Stimulated activated CD4-positive, alpha-beta T cell treated with anti-CD3 and anti-CD28 coated beads, Interleukin-2, amount 100 ng/mL, for 4 hours (primary cell): ENCODE measurements around the gene DHPS.
A peak's percentile ranks its signal among the peaks of the same experiment; 100 is the strongest.
"Not testable (repeated sequence)": the region's sequence is repeated elsewhere in the genome, so short reads cannot be mapped to it uniquely, and the experiment has no call there.

ENCODE experiments used
- DNase-seq: peaks from one replicate; pipeline ENCODE4 v3.0.0-alpha.2; 2020; ENCODE audit warnings: low read depth

Gene DHPS

DNA sequence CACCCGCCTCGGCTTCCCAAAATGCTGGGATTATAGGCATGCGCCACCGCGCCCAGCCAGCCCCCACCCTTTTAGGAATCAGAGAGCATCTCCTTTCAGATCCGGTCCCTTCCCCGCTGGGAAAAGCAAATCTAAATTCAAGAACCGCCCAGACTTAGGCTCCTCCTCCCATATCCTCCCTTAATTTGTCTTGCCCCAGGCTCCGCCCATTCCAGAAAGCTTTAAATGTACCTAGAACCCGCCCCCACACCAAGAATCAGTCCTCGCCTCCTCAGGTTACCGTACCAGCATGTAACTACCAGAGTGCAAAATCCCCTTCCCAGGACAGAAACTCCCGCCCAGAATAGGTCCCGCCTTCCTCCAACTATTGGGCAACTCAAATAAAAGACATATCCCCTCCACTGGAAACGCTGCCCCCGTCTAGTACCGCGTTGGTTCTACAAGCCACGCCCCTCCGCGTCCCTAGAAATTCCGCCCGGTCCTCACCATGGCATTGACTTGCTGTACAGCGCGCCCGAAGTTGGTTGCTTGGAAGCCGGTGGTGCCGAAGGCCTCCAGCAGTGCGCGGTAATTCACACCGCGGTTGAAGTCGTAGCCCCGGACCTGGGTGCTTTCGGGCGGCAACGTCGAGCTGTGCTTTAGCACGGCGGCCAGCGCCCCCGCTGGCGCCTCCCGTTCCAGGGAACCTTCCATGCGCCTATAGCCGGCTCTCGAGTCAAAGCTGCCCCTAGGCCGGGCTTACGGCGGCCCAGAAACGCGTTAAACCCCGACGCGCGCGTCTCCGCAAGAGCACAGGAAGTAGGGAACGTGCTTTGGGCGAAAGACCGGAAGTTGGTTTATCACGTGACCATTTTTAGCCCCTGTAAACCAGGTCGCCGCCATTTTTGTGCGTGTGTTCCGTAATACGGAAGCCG lies at the start of gene DHPS:
DHPS (minus strand) TSS at position 807 of the 914 bp plus-strand sequence; CDS start at position 693, 114 bp downstream.
- DNase-seq, result peak; percentile 89

DNA sequence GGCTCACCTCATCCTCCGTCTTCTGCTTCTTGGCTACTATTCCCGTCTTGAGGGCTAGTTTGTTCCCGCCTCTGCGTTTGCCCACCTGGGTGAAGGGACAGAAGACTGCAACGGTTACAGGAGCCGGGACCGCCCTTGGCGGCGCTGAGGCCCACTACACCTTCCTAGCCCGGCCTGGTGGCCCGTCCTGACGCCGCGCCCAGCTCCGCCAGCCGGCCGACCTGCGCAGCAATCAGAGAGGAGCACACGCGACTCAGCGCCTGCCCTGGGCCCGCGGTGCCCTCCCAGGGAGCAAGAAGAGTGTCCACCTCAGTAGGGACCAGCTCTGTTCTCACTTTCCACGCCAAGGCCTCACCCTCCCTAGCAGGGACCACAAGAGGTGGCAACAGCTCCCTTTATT lies 49.7 kb upstream of the DHPS start:
- DNase-seq, result no peak

DNA sequence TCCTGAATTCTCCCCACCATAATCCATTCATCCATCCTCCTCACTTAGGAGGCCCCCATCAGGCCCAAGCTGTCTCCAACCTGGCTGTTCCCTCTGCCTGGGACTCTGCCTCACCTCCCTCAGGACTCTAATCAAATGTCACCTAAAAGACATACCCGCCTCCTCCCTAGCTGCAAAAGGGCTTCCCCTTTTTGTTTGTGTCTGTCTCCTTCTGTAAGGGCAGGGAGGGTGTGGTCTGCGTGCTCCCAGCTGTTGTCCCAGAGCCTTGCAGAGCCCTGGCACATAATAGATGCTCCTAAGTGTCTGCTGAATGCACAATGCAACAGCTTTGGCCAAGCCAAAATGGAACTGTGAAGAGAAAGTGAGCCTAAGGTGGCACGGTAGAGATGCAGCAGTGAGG lies 48.4 kb upstream of the DHPS start:
- no peak for DNase-seq

DNA sequence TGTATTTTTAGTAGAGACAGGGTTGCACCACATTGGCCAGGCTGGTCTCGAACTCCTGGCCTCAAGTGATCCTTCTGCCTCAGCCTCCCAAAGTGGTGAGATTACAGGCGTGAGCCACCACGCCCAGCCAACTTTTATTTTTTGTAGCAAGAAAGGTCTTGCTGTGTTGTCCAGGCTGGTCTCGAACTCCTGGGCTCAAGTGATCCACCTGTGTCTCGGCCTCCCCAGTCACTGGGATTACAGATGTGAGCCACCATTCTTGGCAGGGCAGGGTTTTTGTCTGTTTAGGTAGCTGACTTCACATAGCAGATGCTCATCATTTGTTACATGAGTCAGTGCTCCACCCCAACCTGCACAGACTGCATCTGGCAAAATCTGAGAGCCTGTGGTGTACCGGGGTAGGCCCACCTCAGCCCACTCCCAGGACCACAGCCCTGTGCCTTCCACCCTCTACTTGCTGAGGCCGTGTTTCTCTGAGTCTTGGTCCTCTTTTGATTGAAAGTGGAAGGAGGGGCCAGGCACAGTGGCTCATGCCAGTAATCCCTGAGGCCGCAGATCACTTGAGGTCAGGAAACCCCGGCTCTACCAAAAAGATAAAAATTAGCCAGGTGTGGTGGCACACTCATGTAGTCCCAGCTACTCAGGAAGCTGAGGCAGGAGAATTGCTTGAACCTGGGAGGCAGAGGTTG lies 46.2 kb upstream of the DHPS start:
- no peak for DNase-seq

DNA sequence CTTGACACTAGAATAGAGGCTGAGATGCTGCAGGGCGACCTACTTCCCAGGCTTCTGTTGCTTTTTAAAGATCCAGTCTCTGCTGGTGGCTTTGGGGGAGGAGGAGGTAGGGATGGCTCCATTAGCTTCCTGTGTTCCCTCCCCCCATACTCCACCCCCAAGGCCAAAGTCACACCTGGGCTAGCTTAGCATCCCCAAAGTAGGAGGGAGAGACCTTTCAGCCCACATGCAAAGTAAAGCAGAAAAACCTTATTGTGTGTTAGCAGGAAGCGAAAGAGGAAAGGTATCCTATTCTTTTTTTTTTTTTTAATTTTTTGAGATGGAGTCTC lies 45.3 kb upstream of the DHPS start:
- no peak for DNase-seq

DNA sequence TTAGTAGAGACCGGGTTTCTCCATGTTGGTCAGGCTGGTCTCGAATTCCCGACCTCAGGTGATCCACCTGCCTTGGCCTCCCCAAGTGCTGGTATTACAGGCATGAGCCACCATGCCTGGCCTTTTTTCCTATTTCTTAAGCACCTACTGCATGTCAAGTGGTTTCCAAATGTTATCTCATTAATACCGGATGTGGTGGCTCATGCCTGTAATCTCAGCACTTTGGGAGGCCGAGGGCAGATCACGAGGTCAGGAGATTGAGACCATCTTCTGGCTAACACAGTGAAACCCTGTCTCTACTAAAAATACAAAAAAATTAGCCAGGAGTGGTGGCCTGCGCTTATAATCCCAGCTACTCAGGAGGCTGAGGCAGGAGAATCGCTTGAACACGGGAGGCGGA lies 43.9 kb upstream of the DHPS start:
- not testable (repeated sequence) for DNase-seq

DNA sequence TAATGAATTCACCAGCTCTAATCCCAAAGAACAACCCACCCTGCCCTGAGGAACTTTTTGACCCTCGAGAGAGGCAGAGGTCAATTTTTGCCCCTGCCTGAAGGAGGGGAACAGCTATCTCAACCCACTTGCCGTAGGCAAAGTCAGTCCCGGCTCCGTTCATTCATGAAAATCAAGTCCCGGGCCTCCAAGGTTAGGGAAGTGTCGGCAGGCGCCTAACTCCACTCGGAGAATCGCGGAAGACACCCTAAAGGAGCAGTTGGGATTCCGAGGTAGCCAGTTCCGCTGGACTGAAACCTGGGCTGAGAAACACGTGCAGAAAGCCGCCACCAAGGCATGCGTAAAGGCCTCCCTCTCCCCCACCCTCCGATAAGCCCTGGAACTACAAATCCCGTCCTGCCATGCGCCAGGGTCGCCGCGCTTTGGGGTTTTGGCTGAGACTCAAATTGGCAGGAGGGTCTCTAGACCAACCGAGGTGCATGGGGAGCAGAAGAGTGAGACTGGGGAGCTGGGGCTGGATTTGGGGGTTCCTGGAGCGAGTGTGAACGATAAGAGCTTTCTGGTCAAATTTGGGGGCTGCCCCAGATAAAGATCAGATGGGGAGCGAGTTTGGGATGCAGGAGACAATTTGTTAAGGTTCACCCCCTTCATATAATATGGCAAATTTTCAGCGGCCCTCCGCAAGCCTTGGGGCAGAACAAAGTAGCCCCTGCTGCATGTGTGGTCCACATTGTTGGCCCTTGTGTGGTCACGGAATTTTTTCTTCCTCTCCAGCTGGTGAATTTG lies 42.2 kb upstream of the DHPS start, which contains the start of gene TNPO2:
TNPO2 (minus strand) TSS at position 292 of the 786 bp plus-strand sequence. CDS start 2,955 bp downstream, outside the sequence.
- DNase-seq, result peak; percentile 64

DNA sequence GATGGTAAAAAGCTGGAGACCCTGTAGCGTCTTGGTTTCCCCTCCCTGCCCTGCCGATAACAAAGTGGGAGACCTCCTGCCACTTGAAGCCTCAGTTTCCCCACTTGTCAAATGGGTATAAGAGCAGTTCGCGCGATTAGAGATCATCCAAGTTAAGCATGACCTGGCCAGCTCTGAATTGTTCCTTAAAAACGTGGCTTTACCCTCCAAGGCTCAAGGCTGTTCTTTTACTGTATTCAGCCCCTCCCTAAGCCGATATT lies 41.6 kb upstream of the DHPS start:
- no peak for DNase-seq

DNA sequence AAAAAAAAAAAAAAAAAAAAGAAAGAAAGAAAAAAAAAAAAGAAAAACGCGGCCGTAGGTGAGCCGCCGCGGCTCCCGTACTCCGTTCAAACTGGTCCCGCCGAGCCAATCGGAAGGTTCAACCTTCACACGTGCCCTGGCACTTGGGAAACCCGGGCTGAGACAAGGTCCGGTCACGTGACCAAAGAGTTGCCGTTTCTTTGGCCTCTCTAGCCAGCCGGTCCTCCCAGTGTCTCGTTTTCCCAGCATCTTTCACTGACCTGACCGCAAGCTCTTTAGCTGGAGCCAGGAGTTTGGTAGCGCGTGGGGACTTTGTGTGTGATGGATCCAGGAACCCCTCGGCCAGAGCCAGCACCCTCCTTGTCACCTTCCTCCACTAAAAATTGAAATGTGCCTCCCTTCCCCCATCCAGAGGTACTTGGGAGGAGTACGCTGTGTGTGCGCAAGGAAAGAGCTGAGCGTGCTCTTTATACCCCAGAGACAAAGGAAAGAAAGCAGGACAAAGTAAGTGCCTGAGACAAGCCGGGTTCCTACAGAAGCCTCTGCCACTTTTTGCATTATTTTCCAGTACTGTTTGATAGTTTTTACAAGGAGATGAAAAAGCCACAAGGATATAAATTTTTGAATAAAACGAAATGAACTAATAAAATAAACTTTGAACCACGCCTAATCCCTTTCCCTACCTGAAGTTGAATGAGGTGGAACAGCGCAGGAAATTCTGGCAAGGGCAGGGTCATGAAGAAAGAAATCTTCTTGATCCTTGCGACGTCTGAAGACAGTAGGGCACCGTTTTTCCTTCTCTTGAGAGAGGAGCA lies 41.1 kb upstream of the DHPS start:
- peak; percentile 91 for DNase-seq

DNA sequence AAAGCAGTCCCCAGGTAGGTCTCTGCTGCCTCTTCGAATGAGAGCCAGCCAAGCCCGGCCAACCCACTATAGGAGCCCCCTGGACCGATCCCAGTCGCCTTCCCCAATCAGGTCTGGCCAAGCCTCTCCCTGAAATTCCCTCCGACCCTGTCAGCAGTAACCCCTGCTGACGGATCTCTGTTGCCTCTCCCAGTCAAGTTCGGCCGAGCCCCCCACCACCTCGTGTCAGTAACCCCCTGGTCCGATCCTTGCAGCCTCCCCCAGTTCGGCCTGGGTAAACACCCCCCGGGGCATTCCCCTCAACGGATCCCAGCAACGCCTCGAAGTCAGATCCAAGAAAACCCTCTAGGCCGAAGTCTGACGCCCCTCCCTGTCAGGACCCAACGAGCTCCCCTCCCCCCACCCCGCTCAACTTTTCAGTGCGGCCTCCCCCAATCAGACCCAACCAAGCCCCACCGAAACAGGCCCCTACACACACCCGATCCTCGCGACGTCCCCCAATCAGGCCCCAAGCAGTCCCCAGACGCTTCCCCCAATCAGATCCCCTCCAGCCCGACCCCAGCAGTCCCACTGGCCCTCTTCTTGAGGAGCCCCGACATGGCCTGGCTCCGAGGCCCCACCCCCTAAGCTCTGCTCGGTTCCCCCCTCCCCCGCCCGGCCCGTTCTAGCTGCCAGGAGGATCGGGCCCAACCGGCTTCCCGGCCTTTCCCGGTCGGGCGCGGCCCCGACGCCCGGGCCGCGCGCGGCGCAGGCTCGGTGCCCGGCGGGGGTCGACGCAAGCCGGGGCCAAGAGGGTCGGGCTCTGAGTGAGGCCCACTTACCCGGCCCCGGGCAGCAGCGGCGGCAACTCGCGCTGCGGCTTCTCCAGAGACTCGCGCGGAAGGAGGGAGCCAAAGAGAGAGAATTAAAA lies 40.2 kb upstream of the DHPS start:
- DNase-seq, result no peak

DNA sequence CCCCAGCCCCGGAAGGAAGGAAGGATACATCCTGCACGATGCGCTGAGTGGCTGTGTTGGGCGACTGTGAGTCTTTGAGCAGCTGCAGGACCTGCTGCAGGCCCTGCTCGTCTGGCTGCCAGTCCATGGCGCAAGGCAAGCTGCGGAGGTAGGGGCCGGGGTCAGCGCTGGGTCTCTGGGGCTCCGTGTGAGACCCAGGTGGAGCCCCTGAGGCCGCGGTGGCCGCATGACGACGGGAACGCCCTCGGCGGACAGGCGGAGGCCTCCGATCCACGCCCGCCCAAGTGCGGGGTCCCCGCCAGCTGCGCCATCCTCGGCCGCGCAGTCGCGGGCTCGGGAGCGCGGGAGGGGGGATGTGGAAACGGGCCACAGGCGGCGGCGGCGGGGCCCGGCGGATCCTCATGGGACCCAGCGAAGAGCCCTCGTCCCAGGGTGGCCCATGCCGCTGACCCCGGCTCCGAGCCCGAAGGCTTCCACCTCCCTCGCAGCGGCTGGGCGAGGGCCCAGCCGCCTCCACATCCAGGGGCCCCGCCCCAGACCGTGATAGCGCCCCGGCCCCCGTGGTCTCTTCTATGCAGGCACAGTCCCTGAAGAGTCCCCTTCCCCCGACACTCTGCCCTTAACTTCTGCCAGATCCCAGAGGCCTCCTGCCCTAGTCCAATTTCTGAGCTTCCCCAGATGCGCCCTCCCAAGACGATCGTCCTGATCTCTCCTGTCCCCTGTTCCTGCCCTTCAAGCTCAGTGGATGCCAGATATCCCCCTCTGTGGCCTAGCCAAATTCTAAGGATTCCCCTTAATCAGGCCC lies 39.4 kb upstream of the DHPS start:
- no peak for DNase-seq

DNA sequence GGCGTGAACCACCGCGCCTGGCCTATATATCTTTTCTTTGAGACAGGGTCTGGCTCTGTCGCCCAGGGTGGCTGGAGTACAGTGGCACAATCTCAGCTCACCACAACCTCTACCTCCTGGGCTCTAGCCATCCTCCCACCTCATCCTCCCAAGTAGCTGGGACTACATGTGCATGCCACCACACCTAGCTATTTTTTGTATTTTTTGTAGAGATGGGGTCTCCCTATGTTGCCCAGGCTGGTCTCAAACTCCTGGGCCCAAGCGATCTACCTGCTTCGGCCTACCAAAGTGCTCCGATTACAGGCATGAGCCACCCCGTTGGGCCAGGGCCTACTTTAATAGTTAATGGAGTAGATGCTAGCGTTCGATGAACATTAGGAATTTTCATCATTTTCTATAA lies 38.6 kb upstream of the DHPS start:
- DNase-seq, result no peak

DNA sequence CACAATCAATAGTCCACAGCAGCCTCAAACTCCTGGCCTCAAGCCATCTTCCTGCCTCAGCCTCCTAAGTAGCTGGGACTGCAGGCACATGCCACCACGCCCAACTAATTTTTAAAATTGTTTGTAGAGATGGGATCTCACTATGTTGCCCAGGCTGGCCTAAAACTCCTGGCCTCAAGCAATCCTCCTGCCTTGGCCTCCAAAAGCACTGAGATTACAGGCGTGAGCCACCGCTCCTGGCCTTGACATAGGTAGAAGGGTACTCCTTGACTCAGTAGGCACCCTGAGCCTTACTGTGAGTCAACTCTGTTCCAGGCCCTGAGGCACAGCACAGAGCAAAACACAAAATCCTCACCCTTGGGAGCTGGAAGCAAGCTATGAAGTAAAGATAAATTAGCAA lies 34.2 kb upstream of the DHPS start:
- no peak for DNase-seq

DNA sequence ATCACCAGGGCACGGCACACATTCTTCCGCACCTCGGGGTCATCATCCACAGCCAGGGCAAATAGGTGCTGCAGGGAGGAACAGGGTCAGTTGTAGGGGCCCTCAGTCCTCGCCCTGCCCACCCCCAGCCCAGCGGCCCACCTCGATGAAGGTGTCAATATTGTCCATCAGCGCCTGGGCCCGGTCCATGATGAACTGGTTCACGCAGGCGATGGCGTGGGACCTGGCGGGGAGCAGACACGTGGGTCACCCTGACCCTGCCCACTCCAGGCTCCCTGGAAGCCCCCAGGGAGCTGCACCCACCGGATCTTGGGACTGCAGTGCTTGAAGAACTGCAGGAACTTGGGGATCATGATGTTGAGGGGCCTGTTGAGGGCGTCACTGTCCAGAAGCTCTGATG lies 33.4 kb upstream of the DHPS start:
- no peak for DNase-seq

DNA sequence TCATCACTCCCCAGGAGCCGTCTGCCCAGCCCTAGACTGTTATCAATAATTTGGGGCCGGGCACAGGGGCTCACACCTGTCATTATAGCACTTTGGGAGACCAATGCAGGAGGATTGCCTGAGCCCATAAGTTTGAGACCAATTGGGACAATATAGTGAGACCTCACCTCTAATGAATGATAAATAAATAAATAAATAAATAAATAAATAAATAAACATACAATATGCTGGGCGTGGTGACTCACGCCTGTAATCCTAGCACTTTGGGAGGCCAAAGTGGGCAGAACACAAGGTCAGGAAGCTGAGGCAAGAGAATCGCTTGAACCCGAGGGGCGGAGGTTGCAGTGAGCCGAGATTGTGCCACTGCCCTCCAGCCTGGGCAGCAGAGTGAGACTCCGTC lies 31.6 kb upstream of the DHPS start:
- not testable (repeated sequence) for DNase-seq

DNA sequence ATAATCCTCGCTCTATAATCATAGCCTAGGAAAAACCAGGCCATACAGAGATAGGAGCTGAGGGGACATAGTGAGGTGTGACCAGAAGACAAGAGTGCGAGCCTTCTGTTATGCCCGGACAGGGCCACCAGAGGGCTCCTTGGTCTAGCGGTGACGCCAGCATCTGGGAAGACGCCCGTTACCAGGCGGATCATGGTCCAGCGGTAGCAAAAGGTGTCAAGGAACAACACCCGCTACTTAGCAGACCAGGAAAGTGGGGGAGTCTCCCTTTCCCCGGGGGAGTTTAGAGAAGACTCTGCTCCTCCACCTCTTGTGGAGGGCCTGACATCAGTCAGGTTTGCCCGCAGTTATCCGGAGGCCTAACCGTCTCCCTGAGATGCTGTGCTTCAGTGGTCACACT lies 30.4 kb upstream of the DHPS start:
- DNase-seq, result not testable (repeated sequence)

DNA sequence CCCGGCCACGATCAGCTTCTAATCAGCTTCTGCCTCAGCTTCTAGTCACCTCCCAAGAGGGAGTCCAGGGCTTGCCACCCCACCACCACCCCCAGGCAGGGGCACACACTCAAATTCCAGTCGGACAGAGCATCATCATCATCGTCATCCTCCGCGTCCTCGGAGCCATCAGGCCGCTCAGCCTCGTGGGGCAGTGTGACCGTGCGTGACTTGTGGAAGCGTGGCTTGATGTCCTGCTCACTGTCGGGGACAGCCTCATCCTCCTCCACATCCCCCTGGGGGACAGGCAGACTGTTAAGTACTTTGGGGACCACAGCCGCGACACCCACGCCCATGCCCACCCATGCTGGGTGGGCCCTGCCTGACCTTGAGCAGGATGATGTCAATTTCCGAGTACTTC lies 29.5 kb upstream of the DHPS start:
- DNase-seq, result no peak

DNA sequence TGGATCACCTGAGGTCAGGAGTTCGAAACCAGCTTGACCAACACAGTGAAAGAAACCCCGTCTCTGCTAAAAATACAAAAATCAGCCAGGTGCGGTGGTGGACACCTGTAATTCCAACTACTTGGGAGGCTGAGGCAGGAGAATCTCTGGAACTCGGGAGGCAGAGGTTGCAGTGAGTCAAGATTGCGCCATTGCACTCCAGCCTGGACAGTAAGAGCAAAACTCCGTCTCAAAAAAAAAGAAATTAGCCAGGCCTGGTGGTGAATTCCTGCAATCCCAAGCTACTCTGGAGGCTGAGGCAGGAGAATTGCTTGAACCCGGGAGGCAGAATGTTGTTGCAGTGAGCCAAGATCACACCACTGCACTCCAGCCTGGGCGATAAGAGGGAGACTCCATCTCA lies 27.0 kb upstream of the DHPS start:
- no peak for DNase-seq

DNA sequence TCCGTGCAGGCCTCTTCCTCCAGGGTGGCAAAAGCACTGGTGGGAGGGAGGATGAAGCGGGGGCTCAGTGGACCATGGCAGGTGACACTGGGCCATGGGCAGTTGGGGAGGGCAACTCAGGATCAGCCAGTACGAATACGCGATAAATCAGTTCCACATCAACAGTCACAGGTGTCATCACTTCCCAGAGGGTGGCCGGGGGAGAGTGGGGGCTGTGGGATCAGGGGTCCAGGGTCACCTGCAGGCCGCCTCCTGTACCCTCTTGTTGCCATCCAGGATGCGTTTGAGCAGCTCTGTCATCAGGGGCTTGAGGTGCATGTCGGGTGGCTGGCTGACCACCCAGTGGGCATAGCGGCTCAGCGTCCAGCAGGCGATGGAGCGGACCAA lies 24.6 kb upstream of the DHPS start:
- DNase-seq, result no peak

DNA sequence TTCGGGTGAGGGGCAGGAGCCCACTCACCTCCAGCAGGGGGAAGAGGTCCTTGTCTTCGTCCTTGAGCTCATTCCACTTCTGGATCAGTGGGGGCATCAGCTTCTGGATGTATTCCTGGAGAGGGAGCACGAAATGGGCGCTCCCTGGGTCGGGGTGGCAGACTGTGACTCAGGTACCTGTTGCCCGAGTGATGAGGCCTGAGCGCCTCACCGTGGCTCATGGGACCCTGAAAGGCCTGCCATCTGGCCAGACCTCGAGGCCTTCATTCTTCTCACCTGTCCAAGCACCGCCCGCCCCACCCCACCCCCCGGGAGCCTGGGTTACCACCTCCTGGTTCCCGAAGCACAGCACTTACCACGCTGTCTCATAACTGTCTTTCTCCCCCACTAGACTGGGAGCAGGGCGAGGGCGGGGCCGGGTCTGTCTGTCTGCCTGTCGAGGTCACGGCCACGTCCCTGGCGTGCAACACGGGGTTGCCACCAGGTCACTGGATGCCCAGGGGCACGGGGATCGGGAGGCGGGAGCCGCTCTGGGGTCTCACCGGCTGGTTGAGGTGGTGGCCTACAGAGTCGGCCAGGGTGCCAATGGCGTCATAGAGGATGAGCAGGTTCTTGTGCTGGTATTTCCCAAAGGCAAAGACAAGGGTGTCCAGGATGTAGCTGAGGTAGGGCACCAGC lies 24.1 kb upstream of the DHPS start:
- no peak for DNase-seq
